Tibial nerve (tissue), 4 donors: Measurements from ENCODE around the gene SERPING1. TPM values are rescaled to one million over a fixed set of nuclear protein-coding genes. Genes with fewer than 3 reads are reported as not detected.

Source experiments
- DNase-seq, 2 donors: peaks; one replicate each; pipeline ENCODE4 v3.0.0-alpha.2; 2019; ENCODE audit warnings: low spot score in 2 of 2
- H3K27ac ChIP-seq, 4 donors: fragments of 200-600 bp; sonication (generic) in 3 of 4; one replicate each; pipeline ENCODE4 v1.5.1; 2017 to 2019; ENCODE audit warnings: mild to moderate bottlenecking in 1 of 4
- H3K27me3 ChIP-seq, 2 donors: fragments of 200-600 bp; sonication (generic) in 1 of 2; one replicate each; pipeline versions ENCODE4 v1.5.1 to v1.6.0; 2017 to 2019
- H3K36me3 ChIP-seq, 3 donors: fragments of 200-600 bp; sonication (generic); one replicate each; pipeline ENCODE4 v1.5.1; 2018 to 2019
- H3K4me1 ChIP-seq, 4 donors: fragments of 200-600 bp; sonication (generic) in 3 of 4; one replicate each; pipeline ENCODE4 v1.5.1; 2017 to 2019
- H3K4me3 ChIP-seq, 4 donors: fragments of 200-600 bp; sonication (generic) in 3 of 4; one replicate each; pipeline ENCODE4 v1.5.1; 2017 to 2019; ENCODE audit warnings: mild to moderate bottlenecking in 1 of 4, moderate library complexity in 1 of 4
- H3K9me3 ChIP-seq, 4 donors: fragments of 200-600 bp; sonication (generic) in 3 of 4; one replicate each; pipeline ENCODE4 v1.5.1; 2017 to 2019
- EP300 ChIP-seq, 2 donors: sonication (generic); formaldehyde crosslinking; IDR thresholded peaks; one replicate each; pipeline ENCODE4 v1.6.1; 2017; ENCODE audit warnings: antibody characterized with exemption in 2 of 2, mild to moderate bottlenecking in 1 of 2
- POLR2A ChIP-seq, 2 donors: fragments of 450-650 bp; IDR thresholded peaks; one replicate each; pipeline ENCODE4 v1.6.1; 2017; ENCODE audit warnings: antibody characterized with exemption in 2 of 2, mild to moderate bottlenecking in 2 of 2, moderate library complexity in 2 of 2
- WGBS, 2 donors: methylation state at CpG; one replicate each; pipeline ENCODE4 v1.1.5; 2018; 5-methylcytosine and 5-hydroxymethylcytosine counted together
- total RNA-seq, 4 donors: library from RNA; depleted of rRNA; stranded (reverse); fragments of >200 nt; gene quantifications; one replicate each; pipeline ENCODE4 v1.1.0, GENCODE V29; 2016
- TF ChIP-seq, protein P1 (sequence below), 5 experiments: fragments of 200-600 bp in 3 of 5; fragments of 450-650 bp in 2 of 5; sonication (generic) in 3 of 5; IDR thresholded peaks; one replicate each; pipeline ENCODE4 v1.5.1; 2016 to 2019; ENCODE audit warnings: antibody characterized with exemption in 5 of 5, mild to moderate bottlenecking in 3 of 5, moderate library complexity in 2 of 5

Gene SERPING1
- total RNA-seq, 4 donors from 2014 or later, result 508 to 826 (median 607) TPM

DNA sequence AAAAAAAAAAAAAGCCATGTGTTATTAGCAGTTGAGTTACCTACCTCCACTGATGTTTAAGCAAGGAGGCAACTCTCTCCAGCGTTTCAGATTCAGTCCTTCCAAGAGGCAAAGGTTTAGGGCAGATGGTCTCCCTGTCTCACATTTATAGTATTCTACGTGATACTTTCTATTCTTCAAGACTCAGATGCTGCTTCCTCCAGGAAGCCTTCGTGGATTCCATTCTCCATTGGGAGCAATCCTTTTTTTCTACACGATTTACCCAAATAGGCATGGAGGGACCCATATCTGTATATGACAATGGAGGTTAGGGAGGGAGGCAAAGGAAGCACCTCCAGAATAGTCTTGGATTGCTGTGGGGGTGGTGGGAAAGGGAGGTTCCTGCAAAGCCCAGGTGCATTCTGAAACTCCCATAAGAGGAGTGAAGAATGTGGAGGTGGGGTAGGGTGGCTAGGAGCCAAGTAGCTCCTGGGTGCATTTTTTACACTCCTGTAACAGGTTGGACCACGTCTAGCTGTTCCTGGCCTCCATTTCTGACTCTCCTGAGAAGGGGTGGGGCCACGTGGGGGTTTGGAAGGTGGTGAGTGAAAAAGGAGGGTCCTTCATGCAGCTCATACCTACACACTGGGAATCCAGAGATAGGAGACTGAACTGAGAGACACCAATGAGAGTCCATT is 36.0 kb downstream of the SERPING1 start:
- WGBS, 2 donors, result 85 to 86% methylated on average over 6 of the region's 6 CpGs
- H3K36me3 ChIP-seq, result no peaks in the 10 kb centered on the region
- H3K4me1 ChIP-seq, result peaks cover 0 to 9% (median 0%) of the 10 kb centered on the region in 4 donors
- no peaks in the 10 kb centered on the region for H3K27me3 ChIP-seq
- no peaks in the 10 kb centered on the region for H3K9me3 ChIP-seq
- TF ChIP-seq, protein P1, sequence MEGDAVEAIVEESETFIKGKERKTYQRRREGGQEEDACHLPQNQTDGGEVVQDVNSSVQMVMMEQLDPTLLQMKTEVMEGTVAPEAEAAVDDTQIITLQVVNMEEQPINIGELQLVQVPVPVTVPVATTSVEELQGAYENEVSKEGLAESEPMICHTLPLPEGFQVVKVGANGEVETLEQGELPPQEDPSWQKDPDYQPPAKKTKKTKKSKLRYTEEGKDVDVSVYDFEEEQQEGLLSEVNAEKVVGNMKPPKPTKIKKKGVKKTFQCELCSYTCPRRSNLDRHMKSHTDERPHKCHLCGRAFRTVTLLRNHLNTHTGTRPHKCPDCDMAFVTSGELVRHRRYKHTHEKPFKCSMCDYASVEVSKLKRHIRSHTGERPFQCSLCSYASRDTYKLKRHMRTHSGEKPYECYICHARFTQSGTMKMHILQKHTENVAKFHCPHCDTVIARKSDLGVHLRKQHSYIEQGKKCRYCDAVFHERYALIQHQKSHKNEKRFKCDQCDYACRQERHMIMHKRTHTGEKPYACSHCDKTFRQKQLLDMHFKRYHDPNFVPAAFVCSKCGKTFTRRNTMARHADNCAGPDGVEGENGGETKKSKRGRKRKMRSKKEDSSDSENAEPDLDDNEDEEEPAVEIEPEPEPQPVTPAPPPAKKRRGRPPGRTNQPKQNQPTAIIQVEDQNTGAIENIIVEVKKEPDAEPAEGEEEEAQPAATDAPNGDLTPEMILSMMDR (IDR thresholded peaks at IDR 0.05), result no peak
- TF ChIP-seq POLR2A (IDR thresholded peaks at IDR 0.05) (no peak), EP300 (IDR thresholded peaks at IDR 0.05) (no peak)
- DNase-seq, result no peak
- no peak overlapping the region for H3K27ac ChIP-seq
- H3K4me3 ChIP-seq, result no peak overlapping the region

DNA sequence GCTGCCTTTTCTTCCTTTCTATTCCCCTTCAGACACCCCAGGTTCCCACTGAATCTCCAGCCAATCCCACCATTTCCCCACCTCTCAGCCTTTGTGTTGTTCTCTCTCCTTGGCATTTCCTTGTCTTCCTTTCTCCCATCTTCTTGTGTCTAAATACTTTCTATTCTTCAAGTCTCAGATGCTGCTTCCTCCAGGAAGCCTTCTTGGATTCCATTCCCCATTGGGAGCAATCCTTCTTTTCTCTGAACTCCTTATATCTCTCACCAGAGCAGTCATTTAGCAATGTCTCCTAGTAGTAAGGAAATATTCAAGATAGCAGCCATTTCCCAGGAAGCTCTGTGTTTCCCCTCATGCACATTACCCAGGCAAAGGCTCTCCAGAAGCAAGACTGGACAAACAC is 36.8 kb downstream of the SERPING1 start:
- no peak overlapping the region for H3K4me3 ChIP-seq
- no peaks in the 10 kb centered on the region for H3K27me3 ChIP-seq
- H3K4me1 ChIP-seq, result peaks cover 0 to 15% (median 2%) of the 10 kb centered on the region in 4 donors
- H3K27ac ChIP-seq, result no peak overlapping the region
- H3K9me3 ChIP-seq, result no peaks in the 10 kb centered on the region
- TF ChIP-seq, protein P1 (IDR thresholded peaks at IDR 0.05), result no peak
- TF ChIP-seq POLR2A (IDR thresholded peaks at IDR 0.05) (no peak), EP300 (IDR thresholded peaks at IDR 0.05) (no peak)
- H3K36me3 ChIP-seq, result no peaks in the 10 kb centered on the region
- no peak for DNase-seq

DNA sequence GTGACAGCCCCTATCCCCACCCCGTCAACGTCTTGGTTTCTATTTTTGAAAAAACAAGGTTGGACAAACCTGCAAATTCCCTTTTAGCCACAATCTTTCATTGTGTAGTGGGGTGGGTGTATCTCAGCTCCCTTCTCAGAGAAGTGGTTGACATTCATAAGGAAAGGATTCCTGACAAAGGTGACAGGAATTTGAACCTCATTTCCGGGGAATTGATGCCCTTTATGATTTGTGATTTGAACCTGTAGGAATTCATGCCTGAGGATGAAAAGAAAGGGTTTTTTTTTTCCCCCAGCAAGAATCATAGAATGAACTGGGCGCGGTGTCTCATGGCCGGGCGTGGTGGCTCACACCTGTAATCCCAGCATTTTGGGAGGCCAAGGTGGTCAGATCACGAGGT is 37.8 kb downstream of the SERPING1 start:
- 84 to 90% methylated on average over 8 of the region's 8 CpGs for WGBS, 2 donors
- TF ChIP-seq, protein P1 (IDR thresholded peaks at IDR 0.05), result no peak
- no peak for TF ChIP-seq POLR2A (IDR thresholded peaks at IDR 0.05)
- TF ChIP-seq EP300 (IDR thresholded peaks at IDR 0.05), result no peak
- H3K27me3 ChIP-seq, result no peaks in the 10 kb centered on the region

DNA sequence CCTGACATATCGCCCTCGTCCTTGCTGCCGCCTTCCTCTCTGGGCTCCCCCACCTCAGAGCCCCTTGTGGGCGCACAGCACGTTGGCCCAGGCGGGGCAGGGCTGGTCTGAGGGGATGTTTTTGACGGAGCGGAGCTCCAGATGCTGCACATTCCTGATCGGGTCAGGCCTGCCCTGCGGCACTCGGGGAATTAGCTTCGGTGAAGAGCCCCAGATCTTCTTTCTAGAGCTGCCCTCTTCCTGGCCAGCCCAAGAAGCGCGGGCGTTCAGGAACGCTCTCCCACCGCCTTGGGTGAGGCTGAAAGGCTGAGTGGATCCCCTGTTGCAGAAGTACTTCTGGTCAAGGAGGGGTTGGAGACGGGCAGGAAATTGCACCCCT is 40.1 kb downstream of the SERPING1 start:
- no peak for DNase-seq
- H3K4me1 ChIP-seq, result peaks cover 0 to 38% (median 17%) of the 10 kb centered on the region in 4 donors
- peak overlapping the region; percentile 76 to 95 (median 81) for H3K27ac ChIP-seq
- H3K27me3 ChIP-seq, result no peaks in the 10 kb centered on the region
- TF ChIP-seq EP300 (IDR thresholded peaks at IDR 0.05), result no peak
- no peak for TF ChIP-seq POLR2A (IDR thresholded peaks at IDR 0.05)
- TF ChIP-seq, protein P1 (IDR thresholded peaks at IDR 0.05), result no peak
- no peaks in the 10 kb centered on the region for H3K9me3 ChIP-seq
- no peaks in the 10 kb centered on the region for H3K36me3 ChIP-seq
- whole genome bisulfite sequencing, 2 donors, result 14 to 22% methylated on average over 6 to 18 of the region's 18 CpGs
- peak overlapping the region; percentile 69 to 90 (median 78) for H3K4me3 ChIP-seq

More for the DNA sequence above, 37.8 kb downstream of the SERPING1 start:
- no peak overlapping the region for H3K27ac ChIP-seq
- no peak for DNase-seq
- H3K9me3 ChIP-seq, result no peaks in the 10 kb centered on the region
- H3K4me3 ChIP-seq, result no peak overlapping the region
- H3K36me3 ChIP-seq, result no peaks in the 10 kb centered on the region
- H3K4me1 ChIP-seq, result peaks cover 0 to 24% (median 10%) of the 10 kb centered on the region in 4 donors

DNA sequence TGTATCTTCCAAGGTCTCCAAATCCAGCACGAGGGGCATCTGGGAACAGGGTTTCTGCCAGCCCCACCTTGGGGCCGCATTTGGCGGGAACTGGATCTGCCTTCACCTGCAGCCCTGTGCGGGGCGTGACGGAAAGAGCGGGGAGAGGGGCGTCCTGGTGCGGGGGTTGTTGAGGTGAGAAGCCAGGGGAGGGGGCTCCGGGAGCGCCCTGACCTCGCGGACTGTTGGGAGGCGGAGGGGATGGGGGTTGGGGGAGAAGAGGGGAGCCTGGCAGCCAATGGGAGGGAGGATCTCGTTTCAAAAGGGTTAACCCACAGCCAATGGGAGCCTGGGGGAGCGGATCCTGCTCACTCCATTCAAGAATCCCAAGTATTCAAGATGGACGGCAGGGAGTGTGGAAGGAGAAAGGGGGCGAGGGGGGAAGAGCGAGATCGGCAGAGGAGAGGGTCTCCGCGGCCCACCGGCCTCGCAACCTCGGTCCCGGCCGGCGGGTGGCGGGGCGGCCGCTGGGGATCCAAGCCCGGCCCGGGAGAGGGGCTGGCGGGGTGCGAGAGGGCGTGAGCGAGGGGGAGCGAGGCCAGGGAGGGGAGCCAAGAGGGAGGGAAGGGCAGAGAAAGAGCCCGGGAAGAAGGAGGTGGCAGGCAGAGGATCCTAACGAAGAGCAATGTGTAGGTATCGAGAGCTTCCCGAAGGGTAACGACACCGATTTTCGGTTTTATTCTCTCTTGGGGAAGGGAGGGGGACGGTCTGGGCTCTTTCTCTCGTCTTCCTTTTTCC is 40.7 kb downstream of the SERPING1 start:
- no peak for DNase-seq
- Histone ChIP-seq H3K27me3 (no peaks in the 10 kb centered on the region), H3K36me3 (no peaks in the 10 kb centered on the region), H3K9me3 (no peaks in the 10 kb centered on the region), H3K4me1 (peaks cover 0 to 38% (median 17%) of the 10 kb centered on the region in 4 donors), H3K27ac (peak overlapping the region; percentile 76 to 95 (median 81)), H3K4me3 (peak overlapping the region; percentile 69 to 90 (median 78))
- peak in 1 of 2 donors; percentile 61 for TF ChIP-seq EP300 (IDR thresholded peaks at IDR 0.05)
- TF ChIP-seq, protein P1 (IDR thresholded peaks at IDR 0.05), result no peak
- WGBS, 2 donors, result 1% methylated on average over 47 of the region's 47 CpGs
